AML-193 (cell line): ENCODE measurements around the gene PTPRM.

Experiments used
- DNase-seq, 2 experiments: peaks; one replicate each; lab custom pipeline; 2025; lab: John Stamatoyannopoulos, UW

Gene PTPRM

GRCh38 chr18:8238507-8238906 lies 671.4 kb downstream of the PTPRM start:
- peak in 1 of 2 experiments; percentile 1 for DNase-seq

GRCh38 chr18:8241731-8242130 lies 674.6 kb downstream of the PTPRM start:
- no peak for DNase-seq

- DNase-seq: no peak
Measured at GRCh38 chr18:8242151-8242696, 675.1 kb downstream of the PTPRM start.

GRCh38 chr18:8247700-8248099 lies 680.6 kb downstream of the PTPRM start:
- no peak for DNase-seq

DNA sequence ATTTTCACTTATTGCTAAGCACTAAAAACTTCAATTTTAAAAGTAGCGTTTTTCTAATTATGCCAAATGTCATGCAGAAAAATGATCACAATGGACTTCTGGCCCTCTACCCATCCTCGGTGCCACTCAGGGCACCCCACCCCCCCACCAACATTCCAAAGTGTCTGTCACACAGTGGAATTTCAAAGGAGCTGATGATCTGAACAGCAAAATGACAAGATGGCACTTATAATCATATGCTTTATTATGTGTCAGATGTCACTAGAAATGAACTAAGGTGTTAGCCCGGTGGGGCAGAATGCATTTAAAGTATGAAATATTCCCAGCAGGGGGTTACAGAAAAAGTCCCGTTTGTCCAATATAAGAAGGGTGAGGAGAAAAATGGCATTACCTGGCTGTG lies 681.5 kb downstream of the PTPRM start:
- no peak for DNase-seq

DNA sequence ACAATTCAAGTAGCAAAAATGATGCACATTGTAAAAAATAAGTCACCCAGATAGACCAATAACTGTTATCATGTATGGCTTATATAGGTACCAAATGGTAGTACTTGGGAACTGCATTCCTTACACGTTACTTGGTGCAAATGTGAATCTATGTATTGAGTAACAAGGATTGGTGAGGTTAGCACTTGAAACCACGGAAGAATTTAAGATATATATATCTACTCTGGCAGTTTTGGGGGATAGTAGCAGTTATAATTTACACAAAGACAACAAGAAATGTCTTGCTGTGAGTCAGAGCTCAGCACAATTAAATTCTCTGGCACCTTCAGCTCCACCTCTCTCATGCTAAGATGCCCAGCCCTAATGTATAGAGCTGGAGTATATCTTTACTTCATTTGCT lies 682.7 kb downstream of the PTPRM start:
- no peak for DNase-seq

DNA sequence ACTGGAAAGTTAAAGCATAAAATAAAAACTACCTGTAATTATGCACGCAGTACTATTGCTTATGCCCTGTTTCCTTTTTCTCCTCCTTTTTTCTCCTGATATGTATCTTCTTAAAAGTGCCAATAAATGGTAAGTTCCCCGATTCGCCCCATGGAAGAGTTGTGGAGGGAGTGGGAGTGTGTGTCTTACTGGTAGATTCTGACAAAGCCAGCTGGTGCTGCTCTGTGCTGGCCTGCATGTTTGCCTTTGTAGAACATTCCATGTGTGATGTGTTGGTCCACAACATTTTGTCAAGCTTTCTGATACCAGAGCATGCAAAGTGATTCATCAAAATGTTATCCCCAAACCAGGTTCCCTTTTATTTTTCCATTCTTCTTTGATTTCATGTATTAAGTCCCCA lies 685.3 kb downstream of the PTPRM start:
- DNase-seq: no peak

GRCh38 chr18:8253944-8254343 lies 686.8 kb downstream of the PTPRM start:
- DNase-seq: no peak

GRCh38 chr18:8254654-8255053 lies 687.5 kb downstream of the PTPRM start:
- no peak for DNase-seq

- DNase-seq: no peak
Measured at GRCh38 chr18:8257851-8258434, 690.8 kb downstream of the PTPRM start.

DNA sequence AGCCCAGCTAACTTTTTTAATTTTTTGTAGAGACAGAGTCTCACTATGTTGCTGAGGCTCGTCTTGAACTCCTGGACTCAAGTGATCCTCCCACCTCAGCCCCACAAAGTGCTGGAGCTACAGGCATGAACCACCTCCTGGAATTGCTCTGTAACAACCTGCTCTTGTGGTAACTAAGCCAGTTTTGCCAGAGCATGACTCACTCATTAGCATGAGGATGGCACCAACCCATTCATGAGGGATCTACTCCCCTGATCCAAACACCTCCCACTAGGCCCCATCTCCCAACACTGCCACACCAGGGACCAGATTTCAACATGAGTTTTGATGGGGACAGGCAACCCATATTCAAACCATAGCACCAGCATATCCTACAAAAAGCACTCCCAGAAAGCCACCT lies 693.2 kb downstream of the PTPRM start:
- no peak for DNase-seq

GRCh38 chr18:8260827-8261226 lies 693.7 kb downstream of the PTPRM start:
- DNase-seq: no peak

DNA sequence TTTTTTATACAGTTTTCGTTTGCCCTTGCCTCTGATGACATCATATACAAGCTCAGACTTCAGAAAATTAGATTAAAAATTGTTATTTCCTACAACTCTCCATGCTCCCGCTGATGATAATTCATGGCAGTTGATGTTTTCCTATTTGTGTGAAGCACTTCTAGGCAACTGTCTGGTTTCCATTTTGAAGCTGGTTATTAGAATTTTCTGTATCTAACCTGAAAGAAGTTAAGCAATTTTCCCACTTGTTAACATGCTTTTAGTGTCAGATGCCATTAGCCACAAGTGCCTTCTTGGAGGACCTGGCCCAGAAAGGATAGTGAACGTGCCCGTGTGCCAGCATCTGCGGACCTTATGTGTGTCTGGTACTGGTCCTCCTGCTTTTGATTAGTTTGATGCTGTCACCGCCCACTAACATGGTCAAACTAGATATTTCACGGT lies 694.6 kb downstream of the PTPRM start:
- no peak for DNase-seq

GRCh38 chr18:8262221-8262620 lies 695.1 kb downstream of the PTPRM start:
- no peak for DNase-seq

GRCh38 chr18:8264116-8264515 lies 697.0 kb downstream of the PTPRM start:
- no peak for DNase-seq

DNA sequence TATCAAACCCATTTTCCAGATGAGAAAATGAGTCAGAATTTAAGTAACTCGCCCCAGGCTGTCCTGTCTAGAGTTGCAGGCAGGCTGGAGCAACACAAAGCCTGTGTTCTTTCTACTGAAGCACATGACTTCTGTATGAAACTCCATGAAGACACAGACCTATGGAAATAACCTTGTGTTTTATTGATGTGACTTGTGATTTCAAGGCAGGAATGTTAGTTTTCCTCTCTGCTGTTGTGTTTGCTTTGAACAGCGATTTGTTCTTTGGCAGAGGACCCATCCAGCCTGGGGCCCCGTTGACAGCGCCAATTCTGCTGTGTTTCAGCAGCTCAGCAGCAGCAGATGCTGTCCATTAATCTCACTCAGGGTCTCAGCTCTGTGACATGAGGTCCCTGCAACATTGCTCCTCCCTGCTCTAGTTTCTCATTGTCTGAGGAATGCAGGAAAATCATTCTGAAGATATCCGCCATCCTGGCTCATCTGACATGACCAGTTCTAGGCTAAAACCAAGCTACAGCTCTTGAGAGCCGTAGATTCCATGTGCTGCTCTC lies 697.8 kb downstream of the PTPRM start:
- DNase-seq: no peak

DNA sequence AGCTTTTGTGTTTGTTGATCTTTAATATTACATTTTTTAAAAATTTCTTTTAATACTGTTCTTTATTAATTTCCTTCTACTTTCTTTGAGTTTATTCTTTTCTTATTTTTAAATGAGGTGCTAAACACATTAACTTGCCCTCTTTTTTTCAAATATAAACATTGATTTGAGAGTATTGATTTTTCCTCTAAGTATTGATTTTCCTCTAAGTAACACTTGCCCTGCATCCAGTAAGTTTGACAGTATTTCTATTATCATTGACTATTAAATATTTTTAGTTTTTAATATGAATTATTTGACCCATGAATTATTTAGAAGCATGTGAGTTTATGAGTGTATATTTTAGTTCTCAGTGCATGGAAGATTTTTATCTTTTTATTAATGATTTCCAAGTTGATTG lies 705.1 kb downstream of the PTPRM start:
- DNase-seq: no peak

DNA sequence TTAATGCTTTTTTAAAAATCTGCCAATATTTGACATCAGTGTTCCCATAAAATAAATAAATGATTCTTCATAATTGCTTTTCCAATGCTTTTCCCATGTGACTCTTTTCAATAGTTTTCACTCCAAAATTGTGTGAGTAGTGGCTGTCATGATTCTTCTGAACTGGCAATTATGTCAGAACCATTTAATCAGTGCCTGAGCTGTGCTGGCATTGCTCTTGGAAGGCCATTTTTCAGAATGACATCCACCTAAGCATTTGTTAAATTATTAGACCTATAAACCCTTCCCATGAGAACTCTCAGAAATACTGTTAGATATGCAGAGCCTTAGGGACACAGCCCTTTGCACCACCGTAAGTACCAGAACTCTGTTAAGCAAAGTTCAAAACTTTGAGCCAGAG lies 707.3 kb downstream of the PTPRM start:
- no peak for DNase-seq

DNA sequence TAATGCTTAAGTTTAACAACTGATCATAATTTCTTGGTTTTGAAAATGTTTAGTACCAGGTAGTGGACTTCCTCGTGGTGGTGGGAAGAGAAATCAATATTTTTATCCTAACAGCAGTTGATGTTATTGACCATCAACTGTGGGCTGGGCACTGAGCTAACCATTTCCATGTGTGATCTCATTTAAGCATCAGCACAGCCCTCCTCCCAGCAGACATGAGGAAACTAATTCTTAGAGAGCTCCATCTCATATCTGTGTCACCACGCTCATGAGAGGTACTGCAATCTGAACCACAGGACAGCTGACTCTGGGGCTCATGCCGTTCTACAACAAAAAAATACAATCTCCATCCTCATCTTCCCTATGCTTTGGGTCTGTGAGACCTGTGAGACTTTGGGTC lies 709.3 kb downstream of the PTPRM start:
- DNase-seq: no peak

DNA sequence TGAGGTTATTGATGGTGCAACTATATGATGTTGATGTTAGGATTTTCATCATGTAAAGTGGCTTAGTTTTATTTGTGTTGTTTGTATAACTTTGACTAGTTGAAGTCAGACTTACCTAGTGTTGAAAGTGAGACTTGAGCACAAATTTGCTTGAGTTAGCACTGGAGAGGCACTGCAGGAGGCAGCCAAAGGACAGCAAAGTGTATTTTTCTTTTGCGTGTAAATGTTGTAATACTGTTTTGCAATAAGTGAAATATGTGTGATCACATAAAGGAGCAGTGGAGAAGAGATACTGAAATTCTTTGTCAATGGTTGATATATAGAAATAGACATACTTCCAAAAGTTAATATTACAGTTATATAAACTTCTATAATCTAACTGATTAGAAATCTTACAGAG lies 710.2 kb downstream of the PTPRM start:
- no peak for DNase-seq

DNA sequence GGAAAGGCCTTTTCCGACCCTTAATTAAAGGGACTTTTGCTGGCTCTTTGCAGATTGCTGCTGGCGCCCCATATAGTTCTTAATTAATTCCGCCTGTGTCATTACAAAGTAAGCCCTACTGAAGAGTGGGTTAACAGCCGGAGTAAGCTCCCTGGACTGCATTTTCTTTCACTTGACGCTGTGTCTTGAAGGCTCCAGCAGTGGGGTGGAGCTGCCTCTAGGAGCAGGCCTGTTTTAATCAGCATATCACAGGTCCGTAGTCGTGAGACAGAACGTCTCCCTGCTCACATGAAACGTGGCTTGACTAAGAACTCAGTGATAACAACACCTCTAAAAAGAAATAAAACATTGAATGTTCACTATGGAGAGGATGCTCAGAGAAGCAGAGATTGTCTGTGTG lies 712.2 kb downstream of the PTPRM start:
- DNase-seq: no peak

GRCh38 chr18:8279781-8280330 lies 712.7 kb downstream of the PTPRM start:
- no peak for DNase-seq

- DNase-seq: no peak
Measured at GRCh38 chr18:8283891-8284585, 716.9 kb downstream of the PTPRM start.
